BE2C (cell line): Measurements from ENCODE around the gene AUH.

ENCODE experiments used
- DNase-seq: peaks from one replicate; pipeline ENCODE4 v3.0.0-alpha.2; 2020
- H3K27me3 ChIP-seq: fragments of 250-450 bp; sonication (Bioruptor Pico); 2 replicates; pipeline ENCODE4 v1.5.1; 2020; ENCODE audit warnings: mild to moderate bottlenecking
- H3K36me3 ChIP-seq: fragments of 250-450 bp; sonication (Bioruptor Pico); 2 replicates; pipeline ENCODE4 v1.5.1; 2020; ENCODE audit warnings: mild to moderate bottlenecking
- H3K4me1 ChIP-seq: fragments of 250-450 bp; sonication (Bioruptor Pico); 2 replicates; pipeline ENCODE4 v1.5.1; 2020
- H3K4me3 ChIP-seq: 2 replicates; pipeline ENCODE4 v1.5.1; 2011; ENCODE audit warnings: low read depth, low read length
- H3K9me3 ChIP-seq: fragments of 250-450 bp; sonication (Bioruptor Pico); 2 replicates; pipeline ENCODE4 v1.5.1; 2020
- CTCF ChIP-seq: IDR thresholded peaks from 2 replicates; pipeline ENCODE4 v1.5.1; 2012; ENCODE audit warnings: mild to moderate bottlenecking, low read depth, low read length

AUH gene

GRCh38 chr9:91291866-91292265 is 69.9 kb downstream of the AUH start:
- no peak overlapping the region for H3K4me3 ChIP-seq
- H3K4me1 ChIP-seq = no peaks in the 10 kb centered on the region
- no peaks in the 10 kb centered on the region for H3K27me3 ChIP-seq
- peaks cover 7% of the 10 kb centered on the region for H3K36me3 ChIP-seq
- TF ChIP-seq CTCF = no peak
- no peaks in the 10 kb centered on the region for H3K9me3 ChIP-seq
- DNase-seq = no peak

DNA sequence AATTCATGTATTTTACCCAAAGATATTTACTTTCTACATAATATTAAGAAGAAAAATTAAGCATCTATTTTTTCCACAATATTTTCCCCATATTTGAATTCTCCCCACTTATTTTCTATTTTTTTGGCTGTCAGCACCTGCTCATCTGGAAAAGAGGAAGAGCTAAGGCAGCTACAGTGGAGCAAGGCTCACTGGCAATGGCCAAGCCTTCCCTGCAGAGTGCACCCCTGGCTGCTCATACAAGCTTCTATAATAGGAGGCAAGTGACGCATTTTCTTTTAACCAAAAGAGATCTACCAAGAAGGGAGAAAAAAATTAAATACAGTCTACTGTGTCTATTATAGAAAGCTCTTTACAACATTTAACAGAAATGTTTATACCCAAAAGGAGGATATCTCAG is 72.5 kb downstream of the AUH start:
- no peaks in the 10 kb centered on the region for H3K4me1 ChIP-seq
- H3K36me3 ChIP-seq = no peaks in the 10 kb centered on the region; the same call in 1 of the 2 replicates
- H3K9me3 ChIP-seq = no peaks in the 10 kb centered on the region
- no peaks in the 10 kb centered on the region for H3K27me3 ChIP-seq
- no peak overlapping the region for H3K4me3 ChIP-seq
- no peak for TF ChIP-seq CTCF
- DNase-seq = no peak

- no peaks in the 10 kb centered on the region for H3K27me3 ChIP-seq
- no peaks in the 10 kb centered on the region for H3K36me3 ChIP-seq
- TF ChIP-seq CTCF = no peak
- H3K4me3 ChIP-seq = no peak overlapping the region
- no peak for DNase-seq
- no peaks in the 10 kb centered on the region for H3K9me3 ChIP-seq
- H3K4me1 ChIP-seq = no peaks in the 10 kb centered on the region
Observed at GRCh38 chr9:91285729-91286353, 75.9 kb downstream of the AUH start.

GRCh38 chr9:91282292-91282691 is 79.4 kb downstream of the AUH start:
- Histone ChIP-seq H3K36me3 (no peaks in the 10 kb centered on the region), H3K9me3 (no peaks in the 10 kb centered on the region), H3K27me3 (no peaks in the 10 kb centered on the region), H3K4me1 (no peaks in the 10 kb centered on the region), H3K4me3 (no peak overlapping the region)
- TF ChIP-seq CTCF = no peak
- DNase-seq = no peak

DNA sequence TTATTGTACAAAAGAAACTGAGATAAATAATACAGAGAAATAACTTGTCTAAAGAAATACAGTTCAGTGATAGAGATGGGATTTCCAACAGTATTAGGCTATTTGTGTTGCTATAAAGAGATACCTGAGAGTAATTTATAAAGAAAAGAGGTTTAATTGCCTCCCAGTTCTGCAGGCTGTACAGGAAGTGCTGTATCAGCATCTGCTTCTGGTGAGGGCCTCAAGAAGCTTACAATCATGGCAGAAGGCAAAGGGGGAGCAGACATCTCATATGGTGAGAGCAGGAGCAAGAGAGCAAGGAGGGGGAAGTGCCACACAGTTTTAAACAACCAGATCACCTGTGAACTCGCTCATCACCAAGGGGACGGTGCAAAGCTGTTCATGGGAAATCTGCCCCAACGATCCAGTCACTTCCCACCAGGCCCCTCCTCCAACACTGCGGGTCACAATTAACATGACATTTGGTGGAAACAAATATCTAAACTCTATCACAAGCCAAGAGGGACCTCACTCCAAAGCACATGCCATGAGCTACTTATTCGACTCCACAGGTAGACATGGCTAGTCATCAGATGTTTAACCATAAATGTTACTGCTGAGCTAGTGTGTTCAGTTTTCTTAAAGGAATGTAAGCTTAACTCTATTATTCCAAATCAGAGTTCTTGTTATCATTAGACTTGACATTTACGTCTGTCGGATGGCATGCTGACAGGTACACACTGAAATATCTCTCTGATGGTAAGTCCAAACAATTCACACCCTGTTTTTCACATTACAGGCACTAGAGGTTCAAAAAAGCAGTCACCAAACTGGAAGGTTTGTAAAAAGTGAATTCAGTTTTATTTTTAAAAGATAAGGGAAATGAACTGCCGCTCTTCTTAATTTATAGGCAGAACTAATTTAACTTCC is 82.2 kb downstream of the AUH start:
- no peak for TF ChIP-seq CTCF
- H3K36me3 ChIP-seq = no peaks in the 10 kb centered on the region
- no peaks in the 10 kb centered on the region for H3K4me1 ChIP-seq
- no peaks in the 10 kb centered on the region for H3K9me3 ChIP-seq
- H3K27me3 ChIP-seq = no peaks in the 10 kb centered on the region
- H3K4me3 ChIP-seq = no peak overlapping the region
- DNase-seq = no peak

DNA sequence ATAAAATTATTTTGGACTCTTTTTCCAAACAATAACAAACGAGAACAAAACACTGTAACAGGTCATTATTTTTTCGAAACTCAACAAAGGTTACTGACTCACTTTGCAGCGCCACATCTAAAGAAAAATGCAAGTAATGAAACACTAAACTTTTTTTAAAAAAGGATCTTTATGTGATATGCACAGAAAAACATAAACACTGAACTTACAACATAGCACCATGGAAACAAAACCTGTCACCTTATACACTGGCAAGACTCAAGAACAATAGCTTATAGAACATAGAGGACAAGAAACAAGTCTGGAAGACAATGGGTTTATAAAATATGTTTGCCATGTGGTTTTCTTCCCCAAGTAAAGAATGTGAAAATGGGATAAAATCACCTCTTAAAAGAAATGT is 85.2 kb downstream of the AUH start:
- Histone ChIP-seq H3K4me1 (no peaks in the 10 kb centered on the region), H3K4me3 (no peak overlapping the region), H3K9me3 (no peaks in the 10 kb centered on the region), H3K27me3 (no peaks in the 10 kb centered on the region), H3K36me3 (no peaks in the 10 kb centered on the region)
- no peak for DNase-seq
- no peak for TF ChIP-seq CTCF
